GM18502 (cell line): ENCODE data around the gene GHRL.

ENCODE experiments used
- ATAC-seq: cut with Tn5 transposase; IDR thresholded peaks from one replicate; pipeline ENCODE4 v1.9.1; 2021; ENCODE audit warnings: mild to moderate bottlenecking; ENCODE audit not compliant: unreplicated experiment, poor library complexity

Gene GHRL

DNA sequence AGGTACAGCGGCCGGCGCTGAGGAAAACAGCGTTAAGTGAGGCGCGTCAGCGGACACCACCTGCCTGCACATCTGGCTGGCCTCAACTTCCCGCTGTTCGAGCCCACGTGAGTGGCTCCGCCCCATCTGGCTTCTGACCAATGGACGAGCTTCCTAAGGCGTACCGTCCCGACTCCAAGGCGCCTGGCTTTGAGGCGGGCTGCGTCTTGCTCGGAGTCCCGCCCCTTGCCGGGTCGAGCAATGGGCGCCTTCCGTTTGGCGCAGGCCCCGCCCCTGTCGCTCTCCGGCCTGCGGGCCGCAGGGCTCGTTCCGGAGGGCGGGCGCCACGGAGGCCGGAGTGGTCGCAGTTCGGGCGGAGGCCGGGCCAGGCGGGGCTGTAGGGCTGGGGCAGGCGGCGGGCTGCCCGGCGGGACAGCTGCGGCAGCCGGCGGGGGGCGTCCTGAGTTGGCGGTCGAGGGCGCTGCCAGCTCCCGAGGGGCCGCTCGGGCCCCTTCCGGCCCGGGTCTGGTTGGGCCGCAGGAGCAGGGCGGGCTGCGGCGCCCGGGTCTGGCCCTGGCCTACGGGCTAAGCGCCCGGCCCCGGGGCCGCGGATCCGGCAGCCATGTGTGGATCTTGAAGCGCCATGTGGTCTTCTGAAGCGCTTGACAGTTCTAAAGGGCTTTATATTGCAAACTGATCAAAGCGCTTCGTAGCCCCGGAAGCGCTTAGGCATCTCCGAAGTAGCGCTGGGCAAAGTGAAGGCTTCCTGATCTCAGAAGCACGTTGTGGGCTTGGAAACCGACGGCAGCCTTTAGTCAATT, 44.4 kb downstream of the GHRL start, which contains the start of gene TATDN2:
Gene TATDN2 (plus strand): TSS at position 276 of the 800 bp plus-strand sequence. CDS start 742 bp downstream, outside the sequence.
- peak; percentile 96 for ATAC-seq

- ATAC-seq: no peak
Observed at GRCh38 chr3:10247679-10248183, 45.0 kb downstream of the GHRL start.

GRCh38 chr3:10245081-10245712, 47.5 kb downstream of the GHRL start:
- no peak for ATAC-seq

DNA sequence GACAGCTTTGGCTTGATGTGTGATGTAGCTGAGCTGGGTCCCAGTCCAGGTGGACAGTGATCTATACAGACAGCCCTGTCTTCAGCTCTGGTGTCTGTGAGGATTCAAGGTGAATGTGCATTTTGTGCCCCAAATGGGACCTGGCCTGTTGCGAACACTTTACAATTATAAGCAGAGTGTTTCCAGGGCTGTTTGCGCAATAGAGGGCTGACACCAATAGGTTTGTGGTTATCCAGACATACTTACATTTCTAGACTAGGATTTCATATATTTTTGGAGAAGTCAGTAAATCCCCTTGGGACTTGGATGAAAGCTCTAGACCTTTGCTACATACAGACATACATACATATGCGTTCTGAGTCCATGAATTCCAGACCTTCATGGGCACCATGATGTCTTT, 48.7 kb downstream of the GHRL start:
- no peak for ATAC-seq

- no peak for ATAC-seq
Observed at GRCh38 chr3:10242182-10243065, 50.3 kb downstream of the GHRL start.

- ATAC-seq: no peak
Observed at GRCh38 chr3:10240799-10241198, 51.9 kb downstream of the GHRL start.

- no peak for ATAC-seq
Observed at GRCh38 chr3:10238345-10239183, 54.2 kb downstream of the GHRL start.
